ENCODE results near the gene CD99L2.
"Not testable (repeated sequence)": the region's sequence is repeated elsewhere in the genome, so short reads cannot be mapped to it uniquely, and the experiment has no call there.

DNA sequence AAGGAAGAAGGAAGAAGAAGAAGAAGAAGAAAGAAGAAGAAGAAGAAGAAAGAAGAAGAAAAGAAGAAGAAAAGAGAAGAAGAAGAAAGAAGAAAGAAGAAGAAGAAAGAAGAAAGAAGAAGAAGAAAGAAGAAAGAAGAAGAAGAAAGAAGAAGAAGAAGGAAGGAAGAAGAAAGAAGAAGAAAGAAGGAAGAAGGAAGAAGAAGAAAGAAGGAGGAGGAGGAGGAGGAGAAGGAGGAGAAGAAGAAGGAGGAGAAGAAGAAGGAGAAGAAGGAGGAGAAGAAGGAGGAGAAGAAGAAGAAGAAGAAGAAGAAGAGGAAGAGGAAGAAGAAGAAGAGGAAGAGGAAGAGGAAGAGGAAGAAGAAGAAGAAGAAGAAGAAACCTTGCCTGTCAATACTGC lies 74.1 kb downstream of the CD99L2 start:
- TF ChIP-seq, protein P1, sequence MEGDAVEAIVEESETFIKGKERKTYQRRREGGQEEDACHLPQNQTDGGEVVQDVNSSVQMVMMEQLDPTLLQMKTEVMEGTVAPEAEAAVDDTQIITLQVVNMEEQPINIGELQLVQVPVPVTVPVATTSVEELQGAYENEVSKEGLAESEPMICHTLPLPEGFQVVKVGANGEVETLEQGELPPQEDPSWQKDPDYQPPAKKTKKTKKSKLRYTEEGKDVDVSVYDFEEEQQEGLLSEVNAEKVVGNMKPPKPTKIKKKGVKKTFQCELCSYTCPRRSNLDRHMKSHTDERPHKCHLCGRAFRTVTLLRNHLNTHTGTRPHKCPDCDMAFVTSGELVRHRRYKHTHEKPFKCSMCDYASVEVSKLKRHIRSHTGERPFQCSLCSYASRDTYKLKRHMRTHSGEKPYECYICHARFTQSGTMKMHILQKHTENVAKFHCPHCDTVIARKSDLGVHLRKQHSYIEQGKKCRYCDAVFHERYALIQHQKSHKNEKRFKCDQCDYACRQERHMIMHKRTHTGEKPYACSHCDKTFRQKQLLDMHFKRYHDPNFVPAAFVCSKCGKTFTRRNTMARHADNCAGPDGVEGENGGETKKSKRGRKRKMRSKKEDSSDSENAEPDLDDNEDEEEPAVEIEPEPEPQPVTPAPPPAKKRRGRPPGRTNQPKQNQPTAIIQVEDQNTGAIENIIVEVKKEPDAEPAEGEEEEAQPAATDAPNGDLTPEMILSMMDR (IDR thresholded peaks at IDR 0.05), result not testable (repeated sequence)
- TF ChIP-seq POLR2A, POLR2AphosphoS5 (IDR thresholded peaks at IDR 0.05): not testable (repeated sequence)
